ENCODE results near the gene RFWD3. TPM values are rescaled to one million over a fixed set of nuclear protein-coding genes. Genes with fewer than 3 reads are reported as not detected.

Gene RFWD3
- total and polyA plus RNA-seq, 4 experiments from 2014 or later, result 12.3 to 64.7 (median 39.9) TPM

- DNase-seq, result peak; percentile 69 to 90 (median 82)
- peak overlapping the region; percentile 62 to 98 (median 72) for H3K4me3 Mint-ChIP-seq
- peaks cover 34 to 59% (median 44%) of the 10 kb centered on the region in 4 donors for H3K4me1 Mint-ChIP-seq
- ChIA-PET CTCF (ENCODE audit: partially characterized antibody) (interaction anchor here (2.0 to 4.8 kb wide), 2 partner anchors 14 to 16 kb away, joined by 10 to 22 read pairs; no protein-coding TSS in a partner anchor), POLR2A (ENCODE audit: partially characterized antibody) (interaction anchor here (0.6 to 3.6 kb wide), 3 partner anchors 11 to 166 kb away, joined by 4 to 14 read pairs (median 5); no protein-coding TSS in a partner anchor)
- peaks cover 54% of the 10 kb centered on the region for H3K4me1 ChIP-seq (ENCODE audit: insufficient read depth, low read length)
- no peaks in the 10 kb centered on the region for H3K9me3 ChIP-seq (ENCODE audit: control insufficient read depth in 1 of 2, low read length in 2 of 2)
- no peaks in the 10 kb centered on the region for H3K27me3 Mint-ChIP-seq
- no peak overlapping the region for H3K27ac ChIP-seq (ENCODE audit: low read depth, low read length)
- H3K4me3 ChIP-seq (ENCODE audit: low read length in 2 of 2), result no peak overlapping the region
- intact Hi-C loops (cut with micrococcal nuclease), result loop anchor here (5.0 to 10.0 kb wide), 2 partner anchors 538 to 956 kb away; partner anchors contain the start of genes GABARAPL2 and ZFP1
- H3K36me3 Mint-ChIP-seq, result peaks cover 5 to 15% of the 10 kb centered on the region in 2 donors
- H3K27ac Mint-ChIP-seq, result peak overlapping the region; percentile 80 to 93 (median 92)
- H3K36me3 ChIP-seq (ENCODE audit: insufficient read depth, low read length), result no peaks in the 10 kb centered on the region
- H3K27me3 ChIP-seq (ENCODE audit: insufficient read depth, low read length), result no peaks in the 10 kb centered on the region
- H3K9me3 Mint-ChIP-seq, result no peaks in the 10 kb centered on the region
These were observed 57.7 kb downstream of the RFWD3 start for GRCh38 chr16:74608944-74609343.

- H3K4me3 ChIP-seq (ENCODE audit: low read length in 2 of 2), result no peak overlapping the region
- H3K36me3 ChIP-seq (ENCODE audit: insufficient read depth, low read length), result no peaks in the 10 kb centered on the region
- ChIA-PET CTCF (ENCODE audit: partially characterized antibody) (interaction anchor here (2.0 to 4.8 kb wide), 2 partner anchors 14 to 17 kb away, joined by 10 to 22 read pairs; no protein-coding TSS in a partner anchor), POLR2A (ENCODE audit: partially characterized antibody) (interaction anchor here (0.6 to 3.6 kb wide), 7 partner anchors 11 to 165 kb away, joined by 4 to 34 read pairs (median 10); partner anchors contain the start of gene RFWD3)
- intact Hi-C loops (cut with micrococcal nuclease), result loop anchor here (5.0 to 10.0 kb wide), 2 partner anchors 539 to 956 kb away; partner anchors contain the start of genes GABARAPL2 and ZFP1
- H3K27ac Mint-ChIP-seq, result peak overlapping the region; percentile 57 to 98 (median 92)
- H3K27me3 Mint-ChIP-seq, result no peaks in the 10 kb centered on the region
- H3K4me1 Mint-ChIP-seq, result peaks cover 39 to 64% (median 49%) of the 10 kb centered on the region in 4 donors
- no peaks in the 10 kb centered on the region for H3K9me3 ChIP-seq (ENCODE audit: control insufficient read depth in 1 of 2, low read length in 2 of 2)
- H3K27me3 ChIP-seq (ENCODE audit: insufficient read depth, low read length), result no peaks in the 10 kb centered on the region
- H3K4me1 ChIP-seq (ENCODE audit: insufficient read depth, low read length), result peaks cover 60% of the 10 kb centered on the region
- no peak overlapping the region for H3K27ac ChIP-seq (ENCODE audit: low read depth, low read length)
- peaks cover 8 to 15% of the 10 kb centered on the region in 2 donors for H3K36me3 Mint-ChIP-seq
- no peaks in the 10 kb centered on the region for H3K9me3 Mint-ChIP-seq
- peak overlapping the region; percentile 62 to 98 (median 86) for H3K4me3 Mint-ChIP-seq
- no peak for DNase-seq
These were observed 58.3 kb downstream of the RFWD3 start for GRCh38 chr16:74608381-74608780.

- Mint-ChIP-seq H3K27ac (peak overlapping the region; percentile 57 to 98 (median 76)), H3K4me3 (peak overlapping the region; percentile 39 to 98 (median 93)), H3K27me3 (no peaks in the 10 kb centered on the region), H3K9me3 (no peaks in the 10 kb centered on the region), H3K4me1 (peaks cover 40 to 69% (median 53%) of the 10 kb centered on the region in 4 donors), H3K36me3 (peaks cover 9 to 15% of the 10 kb centered on the region in 2 donors)
- Histone ChIP-seq H3K36me3 (ENCODE audit: insufficient read depth, low read length) (no peaks in the 10 kb centered on the region), H3K27ac (ENCODE audit: low read depth, low read length) (no peak overlapping the region), H3K27me3 (ENCODE audit: insufficient read depth, low read length) (no peaks in the 10 kb centered on the region), H3K9me3 (ENCODE audit: control insufficient read depth in 1 of 2, low read length in 2 of 2) (no peaks in the 10 kb centered on the region), H3K4me1 (ENCODE audit: insufficient read depth, low read length) (peaks cover 64% of the 10 kb centered on the region), H3K4me3 (ENCODE audit: low read length in 2 of 2) (no peak overlapping the region)
- CTCF ChIA-PET (ENCODE audit: partially characterized antibody), result interaction anchor here (2.0 to 4.8 kb wide), 2 partner anchors 15 to 17 kb away, joined by 10 to 22 read pairs; no protein-coding TSS in a partner anchor
- intact Hi-C loops (cut with micrococcal nuclease), result loop anchor here (1.0 to 10.0 kb wide), 8 partner anchors 9 to 1015 kb away; partner anchors contain the start of genes ADAT1, GABARAPL2, PSMD7 and RFWD3
- POLR2A ChIA-PET (ENCODE audit: partially characterized antibody), result interaction anchor here (0.9 to 3.6 kb wide), 8 partner anchors 10 to 173 kb away, joined by 3 to 34 read pairs (median 9); partner anchors contain the start of gene RFWD3
- no peak for DNase-seq
These were observed 58.7 kb downstream of the RFWD3 start for GRCh38 chr16:74607962-74608356.

- Histone ChIP-seq H3K27me3 (ENCODE audit: insufficient read depth, low read length) (no peaks in the 10 kb centered on the region), H3K4me1 (ENCODE audit: insufficient read depth, low read length) (peaks cover 70% of the 10 kb centered on the region), H3K36me3 (ENCODE audit: insufficient read depth, low read length) (no peaks in the 10 kb centered on the region), H3K4me3 (ENCODE audit: low read length in 2 of 2) (peak overlapping the region; percentile 52 to 91), H3K9me3 (ENCODE audit: control insufficient read depth in 1 of 2, low read length in 2 of 2) (no peaks in the 10 kb centered on the region), H3K27ac (ENCODE audit: low read depth, low read length) (peak overlapping the region; percentile 95)
- Mint-ChIP-seq H3K27ac (peak overlapping the region; percentile 79 to 99 (median 91)), H3K4me1 (peaks cover 44 to 73% (median 57%) of the 10 kb centered on the region in 4 donors), H3K9me3 (no peaks in the 10 kb centered on the region), H3K36me3 (peaks cover 9 to 15% of the 10 kb centered on the region in 2 donors), H3K4me3 (peak overlapping the region; percentile 89 to 99 (median 96)), H3K27me3 (no peaks in the 10 kb centered on the region)
- intact Hi-C loops (cut with micrococcal nuclease), result loop anchor here (1.0 to 10.0 kb wide), 8 partner anchors 8 to 1015 kb away; partner anchors contain the start of genes ADAT1, GABARAPL2, PSMD7 and RFWD3
- ChIA-PET POLR2A (ENCODE audit: partially characterized antibody) (interaction anchor here (0.9 to 3.6 kb wide), 19 partner anchors 9 to 306 kb away, joined by 3 to 34 read pairs (median 6); partner anchors contain the start of genes MLKL and RFWD3), CTCF (ENCODE audit: partially characterized antibody) (interaction anchor here (1.0 to 4.8 kb wide), 5 partner anchors 15 to 256 kb away, joined by 3 to 22 read pairs (median 3); no protein-coding TSS in a partner anchor)
- DNase-seq, result no peak
These were observed 59.2 kb downstream of the RFWD3 start for GRCh38 chr16:74607310-74607961.

- intact Hi-C loops (cut with micrococcal nuclease), result loop anchor here (1.0 to 10.0 kb wide), 8 partner anchors 7 to 1016 kb away; partner anchors contain the start of genes ADAT1, GABARAPL2, PSMD7 and RFWD3
These were observed 60.0 kb downstream of the RFWD3 start, which contains the start of gene GLG1 for GRCh38 chr16:74606521-74607309. Gene GLG1, minus strand, starts transcription at chr16:74607114. Its CDS starts 20 bp downstream, at chr16:74607094.

More at GRCh38 chr16:74606521-74607309, 60.0 kb downstream of the RFWD3 start, which contains the start of gene GLG1:
- CTCF ChIA-PET (ENCODE audit: partially characterized antibody), result interaction anchor here (1.0 to 2.0 kb wide), 4 partner anchors 16 to 256 kb away, joined by 3 to 10 read pairs (median 3); no protein-coding TSS in a partner anchor
- Mint-ChIP-seq H3K9me3 (no peaks in the 10 kb centered on the region), H3K4me3 (peak within 1 kb of the TSS; percentile 89 to 99 (median 96)), H3K4me1 (peaks cover 48 to 76% (median 61%) of the 10 kb centered on the region in 4 donors), H3K36me3 (peaks cover 9 to 15% of the 10 kb centered on the region in 2 donors), H3K27me3 (no peaks in the 10 kb centered on the region), H3K27ac (peak within 1 kb of the TSS; percentile 82 to 99 (median 95))
- Histone ChIP-seq H3K36me3 (ENCODE audit: insufficient read depth, low read length) (no peaks in the 10 kb centered on the region), H3K27ac (ENCODE audit: low read depth, low read length) (peak within 1 kb of the TSS; percentile 95), H3K4me3 (ENCODE audit: low read length in 2 of 2) (peak within 1 kb of the TSS; percentile 52 to 91), H3K9me3 (ENCODE audit: control insufficient read depth in 1 of 2, low read length in 2 of 2) (no peaks in the 10 kb centered on the region), H3K4me1 (ENCODE audit: insufficient read depth, low read length) (peaks cover 77% of the 10 kb centered on the region), H3K27me3 (ENCODE audit: insufficient read depth, low read length) (no peaks in the 10 kb centered on the region)
- peak; percentile 89 to 92 (median 91) for DNase-seq
- POLR2A ChIA-PET (ENCODE audit: partially characterized antibody), result interaction anchor here (0.6 to 3.6 kb wide), 21 partner anchors 9 to 378 kb away, joined by 3 to 34 read pairs (median 6); partner anchors contain the start of genes MLKL, RFWD3 and WDR59

Data from CD4-positive, alpha-beta memory T cell (primary cell).